Stimulated activated naive CD8-positive, alpha-beta T cell treated with anti-CD3 and anti-CD28 coated beads, Interleukin-15, amount 100 ng/mL, for 72 hours (primary cell): ENCODE measurements around the gene ZNF431.
"Not testable (repeated sequence)": the region's sequence is repeated elsewhere in the genome, so short reads cannot be mapped to it uniquely, and the experiment has no call there.

Experiments
- ATAC-seq: fragments of 150-1000 bp; cut with Tn5 transposase; 2 replicates; pipeline ENCODE4 v1.10.0; 2021; ENCODE audit warnings: mild to moderate bottlenecking, moderate library complexity
- DNase-seq, 2 donors: peaks; one replicate each; pipeline ENCODE4 v3.0.0; 2021 to 2022
- H3K27ac Mint-ChIP-seq, 2 donors: one replicate each; pipeline ENCODE4 v1.8.0; 2022; ENCODE audit warnings: mild to moderate bottlenecking in 2 of 2, mixed read lengths in 2 of 2, moderate library complexity in 2 of 2
- H3K27me3 Mint-ChIP-seq: one replicate; pipeline ENCODE4 v1.8.0; 2022; ENCODE audit warnings: mixed read lengths
- H3K4me1 Mint-ChIP-seq: one replicate; pipeline ENCODE4 v1.8.0; 2022; ENCODE audit warnings: mild to moderate bottlenecking, mixed read lengths
- H3K4me3 Mint-ChIP-seq, 2 donors: one replicate each; pipeline ENCODE4 v1.8.0; 2022; ENCODE audit warnings: mild to moderate bottlenecking in 2 of 2, mixed read lengths in 2 of 2, moderate library complexity in 1 of 2
- H3K9me3 Mint-ChIP-seq, 2 donors: one replicate each; pipeline ENCODE4 v1.8.0; 2022; ENCODE audit warnings: mixed read lengths in 2 of 2

Gene ZNF431

GRCh38 chr19:21210037-21210621 lies 68.3 kb downstream of the ZNF431 start:
- Mint-ChIP-seq H3K4me3 (no peak overlapping the region), H3K4me1 (no peaks in the 10 kb centered on the region), H3K27me3 (peaks cover 9% of the 10 kb centered on the region), H3K27ac (no peak overlapping the region), H3K9me3 (peaks cover 0 to 7% of the 10 kb centered on the region in 2 donors)
- ATAC-seq (no peak), DNase-seq (no peak)

- H3K9me3 Mint-ChIP-seq: no peaks in the 10 kb centered on the region
- H3K27ac Mint-ChIP-seq: no peak overlapping the region
- H3K27me3 Mint-ChIP-seq: peaks cover 14% of the 10 kb centered on the region
- H3K4me1 Mint-ChIP-seq: no peaks in the 10 kb centered on the region
- H3K4me3 Mint-ChIP-seq: no peak overlapping the region
- ATAC-seq: no peak
- DNase-seq: no peak
These were observed 79.9 kb downstream of the ZNF431 start for GRCh38 chr19:21221693-21222092.

- H3K27ac Mint-ChIP-seq, DNase-seq, ATAC-seq, H3K4me3 Mint-ChIP-seq, H3K4me1 Mint-ChIP-seq, H3K27me3 Mint-ChIP-seq: not testable (repeated sequence)
- H3K9me3 Mint-ChIP-seq: peaks cover 25 to 31% of the 10 kb centered on the region in 2 donors
These were observed 88.1 kb downstream of the ZNF431 start for GRCh38 chr19:21229938-21230337.

GRCh38 chr19:21233691-21234090 lies 91.9 kb downstream of the ZNF431 start:
- Mint-ChIP-seq H3K4me1 (no peaks in the 10 kb centered on the region), H3K27me3 (no peaks in the 10 kb centered on the region), H3K27ac (no peak overlapping the region), H3K9me3 (peaks cover 21 to 26% of the 10 kb centered on the region in 2 donors), H3K4me3 (no peak overlapping the region)
- DNase-seq: no peak
- no peak for ATAC-seq

GRCh38 chr19:21236751-21237150 lies 94.9 kb downstream of the ZNF431 start:
- H3K4me1 Mint-ChIP-seq, DNase-seq, H3K9me3 Mint-ChIP-seq, H3K27me3 Mint-ChIP-seq, H3K4me3 Mint-ChIP-seq, ATAC-seq: not testable (repeated sequence)
- H3K27ac Mint-ChIP-seq: peak overlapping the region in 1 of 2 donors; percentile 53

- no peak for ATAC-seq
- H3K4me1 Mint-ChIP-seq: no peaks in the 10 kb centered on the region
- no peak overlapping the region for H3K27ac Mint-ChIP-seq
These were observed 96.8 kb downstream of the ZNF431 start for GRCh38 chr19:21238670-21239069.

More at GRCh38 chr19:21238670-21239069, 96.8 kb downstream of the ZNF431 start:
- Mint-ChIP-seq H3K27me3 (no peaks in the 10 kb centered on the region), H3K9me3 (no peaks in the 10 kb centered on the region), H3K4me3 (no peak overlapping the region)
- no peak for DNase-seq
